ENCODE results near the gene WNT5B. TPM values are rescaled to one million over a fixed set of nuclear protein-coding genes. Genes with fewer than 3 reads are reported as not detected.
A peak's percentile ranks its signal among the peaks of the same experiment; 100 is the strongest.
"Not testable (repeated sequence)": the region's sequence is repeated elsewhere in the genome, so short reads cannot be mapped to it uniquely, and the experiment has no call there.

WNT5B gene
- total RNA-seq, 1 experiment from 2014 or later = 3.3 TPM

DNA sequence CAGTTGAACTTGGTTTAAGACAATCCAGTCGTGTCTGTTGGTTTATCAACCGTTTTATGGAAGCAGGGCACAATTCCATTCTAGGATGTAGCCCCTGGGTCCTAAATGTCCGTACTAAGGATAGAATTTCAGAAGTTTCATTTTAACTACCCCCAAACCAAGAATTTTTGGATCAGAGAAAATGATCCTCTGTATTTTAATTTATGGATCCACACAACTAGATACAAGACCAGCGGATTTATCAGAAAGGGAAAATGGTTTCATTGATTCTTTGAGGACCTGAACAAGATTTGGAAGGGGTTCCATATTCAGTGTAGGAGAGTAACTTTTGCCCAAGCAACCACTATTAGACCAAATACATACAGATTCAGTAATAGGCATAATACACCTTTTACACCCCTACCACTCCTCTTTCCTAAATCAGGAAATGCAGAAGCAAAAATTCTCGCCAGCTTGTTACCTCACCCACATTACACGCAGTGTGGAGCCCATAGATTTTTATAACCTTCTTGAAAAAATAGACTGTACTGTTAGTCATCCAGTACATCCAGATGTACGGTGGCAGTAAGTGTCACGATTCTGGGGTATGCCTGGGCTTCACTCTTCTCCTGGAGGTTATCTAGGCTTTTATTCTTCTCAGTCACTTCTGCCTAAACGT is 33.2 kb upstream of the WNT5B start:
- no peak for DNase-seq (ENCODE audit: extremely low read depth, low read depth)

GRCh38 chr12:1598757-1599156 is 30.3 kb upstream of the WNT5B start:
- no peak for DNase-seq (ENCODE audit: extremely low read depth, low read depth)

DNA sequence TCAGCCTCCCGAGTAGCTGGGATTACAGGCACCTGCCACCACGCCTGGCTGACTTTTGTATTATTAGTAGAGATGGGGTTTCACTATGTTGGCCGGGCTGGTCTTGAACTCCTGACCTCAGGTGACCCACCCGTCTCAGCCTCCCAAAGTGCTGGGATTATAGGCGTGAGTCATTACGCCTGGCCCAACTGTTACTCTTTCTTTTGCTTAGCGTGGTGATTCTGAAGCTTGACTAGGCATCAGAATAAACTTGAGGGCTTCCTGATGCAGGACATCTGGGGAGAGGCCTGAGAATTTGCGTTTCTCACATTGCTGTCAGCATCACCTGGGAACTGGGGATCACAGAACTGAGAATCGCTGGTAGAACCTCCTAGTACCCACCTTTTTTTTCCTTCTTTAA is 26.3 kb upstream of the WNT5B start:
- not testable (repeated sequence) for DNase-seq (ENCODE audit: extremely low read depth, low read depth)

DNA sequence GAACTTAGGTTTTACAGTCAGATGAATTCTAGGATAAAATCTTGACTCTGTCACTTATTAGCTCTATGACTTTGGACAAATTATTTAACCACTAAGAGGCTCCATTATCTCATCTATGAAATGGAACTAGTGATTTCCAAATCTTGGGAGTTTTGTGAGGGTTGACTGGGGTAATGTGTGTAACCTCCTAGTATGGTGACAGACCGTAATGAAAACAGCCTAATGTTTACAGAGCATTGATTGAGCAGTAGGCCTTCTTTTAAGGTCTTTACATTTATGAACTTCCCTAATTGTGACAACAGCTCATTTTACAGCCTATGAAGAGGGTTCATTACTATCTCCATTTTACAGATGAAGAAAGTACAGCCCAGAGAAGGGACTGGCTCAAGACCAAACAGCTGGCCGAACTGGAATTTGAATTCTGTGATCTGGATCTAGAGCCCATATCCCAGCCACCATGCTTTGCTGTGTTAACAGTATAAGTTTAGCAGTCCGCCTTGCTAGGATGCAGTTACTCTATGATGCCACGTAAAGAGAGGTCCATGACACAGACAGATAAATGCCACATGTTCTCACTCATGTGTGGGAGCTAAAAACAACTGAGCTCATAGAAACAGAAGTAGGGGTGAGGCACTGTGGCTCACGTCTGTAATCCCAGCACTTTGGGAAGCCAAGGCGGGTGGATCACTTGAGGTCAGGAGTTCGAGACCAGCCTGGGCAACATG is 25.6 kb upstream of the WNT5B start:
- DNase-seq (ENCODE audit: extremely low read depth, low read depth) = no peak

DNA sequence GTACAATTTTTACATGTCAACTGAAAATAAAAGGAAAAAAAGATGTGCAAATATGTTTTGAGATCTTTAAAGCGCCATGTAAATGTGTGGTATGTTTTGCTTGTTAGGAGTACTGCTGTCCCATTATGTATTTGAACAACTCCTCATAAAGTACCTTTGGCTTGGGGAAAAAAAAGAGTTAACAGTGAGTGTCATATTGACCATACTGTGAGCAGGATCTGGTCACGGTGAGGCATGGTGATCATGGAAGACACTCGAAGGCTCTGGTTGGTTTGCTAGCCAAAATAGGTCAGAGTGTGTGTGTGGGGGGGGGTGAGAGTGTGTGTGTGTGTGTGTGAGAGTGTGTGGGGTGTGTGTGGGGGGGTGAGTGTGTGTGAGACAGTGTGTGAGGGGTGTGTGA is 24.6 kb upstream of the WNT5B start:
- no peak for DNase-seq (ENCODE audit: extremely low read depth, low read depth)

GRCh38 chr12:1605129-1606020 is 23.7 kb upstream of the WNT5B start:
- DNase-seq (ENCODE audit: extremely low read depth, low read depth) = peak; percentile 83

GRCh38 chr12:1606021-1606622 is 22.9 kb upstream of the WNT5B start:
- DNase-seq (ENCODE audit: extremely low read depth, low read depth) = peak; percentile 90

DNA sequence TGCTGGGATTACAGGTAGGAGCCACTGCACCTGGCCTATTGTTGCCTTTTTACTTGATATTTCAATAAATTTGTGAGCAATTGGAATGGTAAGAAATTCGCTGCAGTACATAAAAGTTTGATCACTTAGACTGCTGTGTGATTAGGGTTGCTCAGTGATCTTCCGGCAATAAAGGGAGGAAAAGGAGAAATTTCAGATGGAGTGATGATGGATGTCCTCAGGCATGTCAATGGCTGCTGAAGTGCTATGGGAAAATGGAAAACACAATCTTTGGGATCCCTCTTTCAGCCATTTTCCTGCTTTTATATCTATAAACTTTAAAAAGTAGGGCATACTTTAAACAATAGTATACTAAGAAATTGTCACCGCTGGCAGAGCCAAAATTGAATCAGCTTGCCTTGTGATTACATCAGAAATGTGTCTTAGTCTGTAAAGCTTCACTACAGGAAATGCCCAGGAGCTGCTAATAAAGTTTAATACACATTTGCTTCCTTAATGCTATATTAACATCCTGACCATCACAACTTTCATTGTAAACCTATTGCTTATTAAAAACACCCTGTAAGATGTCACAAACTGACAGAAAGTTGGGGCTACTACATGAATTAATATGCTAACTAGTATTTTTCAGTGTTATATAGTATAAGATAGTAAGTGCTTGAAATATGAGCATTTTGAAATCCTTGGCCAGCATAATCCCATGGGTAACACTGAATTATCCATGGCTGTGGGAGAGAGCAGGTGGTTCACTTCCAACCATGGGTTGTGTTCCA is 20.9 kb upstream of the WNT5B start:
- peak; percentile 65 for DNase-seq (ENCODE audit: extremely low read depth, low read depth)

DNA sequence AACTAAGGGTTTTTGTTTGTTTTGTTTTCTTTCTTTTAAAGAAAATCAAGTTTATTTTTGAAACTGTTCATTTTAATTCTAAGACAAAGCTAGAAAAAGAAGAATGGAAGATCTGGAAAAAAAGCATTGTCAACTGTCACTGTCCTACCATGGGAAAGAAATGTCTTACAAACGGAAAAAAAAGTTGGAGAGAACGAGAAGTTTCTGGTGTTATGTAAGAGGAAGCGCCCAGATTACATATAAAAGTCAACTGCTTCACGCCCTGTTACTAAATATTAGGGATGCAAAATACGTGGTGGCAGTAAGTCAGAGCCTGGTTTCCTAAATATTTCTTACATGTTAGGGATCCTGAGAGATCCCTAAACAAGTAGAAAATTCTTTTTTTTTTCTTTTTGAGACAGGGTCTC is 20.3 kb upstream of the WNT5B start:
- DNase-seq (ENCODE audit: extremely low read depth, low read depth) = peak; percentile 26

DNA sequence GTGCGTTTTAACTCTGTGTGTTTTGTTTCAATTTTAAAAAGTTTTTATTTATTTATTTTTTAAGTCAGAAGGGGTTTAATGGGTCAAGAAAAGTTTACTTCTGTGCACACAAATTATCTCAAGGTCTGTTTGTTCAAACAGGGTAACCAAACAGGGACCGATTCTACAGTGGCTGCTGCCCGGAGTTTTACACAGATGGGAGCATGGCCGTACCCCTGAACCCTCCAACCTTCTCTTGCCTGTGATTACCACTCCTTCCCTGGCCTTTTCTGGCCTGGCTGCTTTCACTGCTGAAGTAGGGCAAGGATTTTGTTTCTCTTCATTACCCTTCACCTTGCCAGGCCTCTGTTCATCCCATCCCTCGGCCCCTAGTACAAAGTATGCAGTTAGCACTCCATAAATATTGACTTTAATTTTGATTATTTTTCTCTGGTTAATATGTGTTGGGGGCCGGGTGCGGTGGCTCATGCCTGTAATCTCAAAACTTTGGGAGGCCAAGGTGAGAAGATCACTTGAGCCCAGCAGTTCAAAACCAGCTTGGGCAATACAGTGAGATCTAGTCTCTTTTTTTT is 18.9 kb upstream of the WNT5B start:
- DNase-seq (ENCODE audit: extremely low read depth, low read depth) = no peak

DNA sequence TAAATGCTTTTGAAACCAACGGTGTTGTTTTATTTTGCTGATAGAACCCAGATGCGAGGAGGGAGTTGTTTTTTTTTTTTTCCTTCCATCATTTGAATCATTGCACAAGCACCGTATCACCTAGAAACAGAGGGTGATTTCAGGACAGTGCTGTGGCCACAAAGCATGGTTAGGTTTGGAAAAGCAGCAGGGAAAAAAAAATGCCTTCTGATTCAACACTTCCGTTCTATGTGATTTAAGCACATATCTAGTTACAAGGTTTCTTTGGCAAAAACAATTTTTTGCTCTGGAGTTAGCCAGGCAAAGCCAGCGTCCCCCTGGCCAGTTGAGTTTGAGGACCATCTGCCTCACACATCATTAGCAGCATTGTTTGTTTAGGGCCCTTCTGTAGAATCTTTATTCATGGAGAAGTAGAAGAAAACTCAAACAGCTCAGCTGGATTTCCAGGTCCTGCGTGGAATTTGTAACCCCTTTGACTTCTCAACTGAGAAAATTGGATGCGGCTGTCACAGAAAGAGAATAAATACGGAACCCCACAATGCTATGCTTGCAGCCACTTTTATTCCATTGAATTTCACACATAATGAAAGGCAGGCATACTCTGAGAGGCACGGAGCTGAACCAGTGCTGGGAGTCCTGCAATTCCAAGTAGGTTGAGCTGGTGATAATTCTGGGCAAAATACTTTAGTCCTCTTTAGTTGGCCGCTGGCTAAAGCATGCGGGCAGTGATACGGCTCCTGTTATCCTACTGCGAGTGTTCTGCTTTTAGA is 17.0 kb upstream of the WNT5B start:
- no peak for DNase-seq (ENCODE audit: extremely low read depth, low read depth)

GRCh38 chr12:1613860-1614259 is 15.2 kb upstream of the WNT5B start:
- no peak for DNase-seq (ENCODE audit: extremely low read depth, low read depth)

- no peak for DNase-seq (ENCODE audit: extremely low read depth, low read depth)
Measured at GRCh38 chr12:1614360-1614759, 14.7 kb upstream of the WNT5B start.

DNA sequence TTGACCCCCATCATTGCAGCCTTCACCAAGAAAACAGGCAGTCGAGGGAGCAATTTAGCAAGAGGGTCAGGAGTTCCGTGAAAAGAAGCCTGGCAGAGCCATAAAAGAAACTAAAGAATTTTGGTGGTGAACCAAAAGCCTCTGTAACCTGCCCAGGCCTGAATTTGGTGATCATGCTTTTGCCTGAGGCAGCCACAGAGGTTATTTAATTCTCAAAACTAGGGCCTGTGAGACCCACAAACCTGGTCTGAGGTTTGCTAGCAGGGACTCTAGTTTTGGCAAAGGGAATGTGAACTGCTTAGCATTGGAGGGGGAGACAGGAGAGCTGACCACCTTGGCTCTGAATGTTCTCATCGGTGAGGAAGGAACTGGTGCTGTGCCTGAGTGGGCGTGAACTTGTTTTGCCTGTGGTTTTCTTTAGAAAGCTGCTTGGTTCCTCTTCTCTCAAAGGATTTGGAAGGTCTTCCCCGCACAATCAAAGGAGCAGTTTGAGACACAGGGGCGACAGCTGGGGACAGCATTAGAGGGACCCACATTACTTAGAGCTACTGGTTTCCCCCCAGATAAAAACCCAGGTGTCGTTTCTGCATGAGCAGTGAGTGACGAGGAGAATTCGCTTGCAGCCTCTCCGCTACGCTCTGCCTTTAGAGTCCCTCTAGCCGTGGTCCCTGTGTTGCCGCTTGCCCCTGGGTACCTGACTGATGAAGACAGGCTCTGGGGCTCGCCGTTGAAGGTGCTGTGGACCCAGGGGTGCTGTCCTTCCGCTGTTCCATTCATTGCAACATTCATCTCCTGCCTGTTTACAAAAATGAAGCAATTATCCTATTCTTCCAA is 12.6 kb upstream of the WNT5B start:
- DNase-seq (ENCODE audit: extremely low read depth, low read depth) = no peak

DNA sequence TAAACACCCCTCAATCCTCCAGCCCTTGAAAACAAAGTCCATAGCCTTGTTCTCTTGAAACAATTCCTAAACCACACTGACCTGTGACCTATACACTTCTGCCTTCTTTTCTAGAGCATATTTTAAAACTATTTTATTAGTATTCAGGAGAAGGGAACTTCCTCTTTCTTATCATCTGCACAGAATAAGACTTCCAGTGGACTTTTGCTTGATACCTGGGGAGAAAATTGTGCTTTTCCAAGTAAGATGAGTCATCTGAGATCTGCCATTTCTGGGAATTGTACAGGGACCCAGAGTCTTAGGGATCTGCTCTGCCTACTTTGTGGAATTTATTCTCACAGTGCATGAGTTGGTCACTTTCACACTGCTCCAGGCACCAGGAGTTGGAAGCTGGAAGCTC is 10.5 kb upstream of the WNT5B start:
- DNase-seq (ENCODE audit: extremely low read depth, low read depth) = no peak

DNA sequence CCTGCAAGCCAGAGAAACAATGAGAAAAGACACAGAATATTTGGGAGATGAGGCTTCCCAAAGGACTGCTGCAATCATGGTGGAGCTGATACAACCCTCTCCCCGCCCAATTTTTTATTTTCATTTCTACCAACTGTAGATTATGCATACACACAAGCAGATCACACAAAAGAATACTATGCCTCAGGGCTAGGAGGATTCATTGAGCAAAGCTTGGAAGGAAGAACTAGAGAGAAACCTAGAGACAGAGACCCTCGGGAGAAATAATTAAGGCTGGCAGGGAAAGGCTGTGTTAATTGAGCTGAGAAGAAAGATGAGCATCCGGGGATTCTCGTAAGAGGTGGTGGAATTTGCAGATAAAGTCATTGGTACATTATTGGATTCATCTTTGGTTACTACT is 9.9 kb upstream of the WNT5B start:
- no peak for DNase-seq (ENCODE audit: extremely low read depth, low read depth)

- no peak for DNase-seq (ENCODE audit: extremely low read depth, low read depth)
Measured at GRCh38 chr12:1619587-1619986, 9.4 kb upstream of the WNT5B start.

- DNase-seq (ENCODE audit: extremely low read depth, low read depth) = no peak
Measured at GRCh38 chr12:1620092-1620491, 8.9 kb upstream of the WNT5B start.
